GM06990 (cell line): ENCODE measurements around the gene TMEM183A.

Experiments used
- DNase-seq: peaks from one replicate; pipeline ENCODE4 v3.0.0-alpha.2; 2011; ENCODE audit not compliant: insufficient read length; ENCODE audit errors: extremely low read depth
- H3K27me3 ChIP-seq: replicated peaks from 2 replicates; pipeline ENCODE4 v1.6.0; 2011; ENCODE audit warnings: low read length; ENCODE audit not compliant: control insufficient read depth, insufficient read depth
- H3K36me3 ChIP-seq: 2 replicates; pipeline ENCODE4 v1.5.1; 2011; ENCODE audit warnings: low read length; ENCODE audit not compliant: control insufficient read depth, insufficient read depth
- H3K4me3 ChIP-seq: replicated peaks from 2 replicates; pipeline ENCODE4 v1.5.1; 2011; ENCODE audit warnings: low read depth, mild to moderate bottlenecking, control low read depth, low read length
- CTCF ChIP-seq: IDR thresholded peaks from 2 replicates; pipeline ENCODE4 v1.5.1; 2011; ENCODE audit warnings: low read length, control low read depth, mild to moderate bottlenecking, inconsistent platforms; ENCODE audit not compliant: insufficient read depth, poor library complexity, severe bottlenecking

The TMEM183A gene

GRCh38 chr1:203045821-203046594, 38.8 kb downstream of the TMEM183A start:
- Histone ChIP-seq H3K4me3 (no peak overlapping the region), H3K27me3 (no peaks in the 10 kb centered on the region; the same call in 1 of the 2 replicates), H3K36me3 (no peaks in the 10 kb centered on the region)
- no peak for TF ChIP-seq CTCF
- no peak for DNase-seq

GRCh38 chr1:203046984-203047630, 39.9 kb downstream of the TMEM183A start:
- DNase-seq: no peak
- Histone ChIP-seq H3K27me3 (peaks cover 3% of the 10 kb centered on the region), H3K36me3 (no peaks in the 10 kb centered on the region), H3K4me3 (no peak overlapping the region)
- TF ChIP-seq CTCF: no peak

- Histone ChIP-seq H3K4me3 (no peak overlapping the region), H3K36me3 (no peaks in the 10 kb centered on the region), H3K27me3 (peaks cover 3% of the 10 kb centered on the region)
- no peak for TF ChIP-seq CTCF
- no peak for DNase-seq
Observed at GRCh38 chr1:203048086-203048485, 40.9 kb downstream of the TMEM183A start.

GRCh38 chr1:203048555-203049051, 41.4 kb downstream of the TMEM183A start:
- Histone ChIP-seq H3K36me3 (no peaks in the 10 kb centered on the region), H3K4me3 (no peak overlapping the region), H3K27me3 (peaks cover 3% of the 10 kb centered on the region)
- no peak for DNase-seq
- no peak for TF ChIP-seq CTCF

GRCh38 chr1:203049077-203049476, 41.9 kb downstream of the TMEM183A start:
- DNase-seq: no peak
- H3K4me3 ChIP-seq: no peak overlapping the region
- TF ChIP-seq CTCF: no peak
- no peaks in the 10 kb centered on the region for H3K36me3 ChIP-seq
- peaks cover 3% of the 10 kb centered on the region for H3K27me3 ChIP-seq
